Measurements from ENCODE around the gene GDPD4. TPM values are rescaled to one million over a fixed set of nuclear protein-coding genes. Genes with fewer than 3 reads are reported as not detected.

Gene GDPD4
- total and polyA plus RNA-seq, 2 of the 4 experiments (the other 2 are of a cell fraction): not detected

DNA sequence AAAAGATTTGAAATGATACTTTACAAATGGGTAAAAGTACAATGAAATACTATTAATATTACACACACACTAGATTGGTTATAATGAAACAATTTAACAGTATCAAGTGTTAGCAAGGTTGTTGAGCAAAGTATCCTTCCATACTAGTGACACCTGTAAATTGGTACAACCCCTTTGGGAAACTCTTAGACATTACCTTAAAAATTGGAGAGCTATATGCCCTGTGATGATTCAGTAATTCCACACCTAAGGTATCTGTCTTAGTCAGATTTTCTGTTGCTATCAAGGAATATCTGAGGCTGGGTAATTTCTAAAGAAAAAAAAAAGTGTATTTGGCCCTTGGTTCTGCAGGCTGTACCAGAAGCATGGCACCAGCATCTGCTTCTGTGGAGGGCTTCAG is 7.4 kb upstream of the GDPD4 start:
- no peaks in the 10 kb centered on the region for H4K20me1 ChIP-seq (ENCODE audit: insufficient read depth, low read length)
- H2AK9ac ChIP-seq (replicated peaks; ENCODE audit: low read depth, low read length, poor library complexity): no peak overlapping the region
- dilution Hi-C loops (cut with HindIII; ENCODE audit: low sequenced_read_pairs, unreplicated experiment): no loop called here
- H4K5ac ChIP-seq (ENCODE audit: low read depth, low read length): no peak overlapping the region
- no peak for ATAC-seq (ENCODE audit: low read depth)
- no peak overlapping the region for H3K4me3 ChIP-seq (ENCODE audit: insufficient read depth, low read depth, low read length)
- H3K27me3 ChIP-seq (ENCODE audit: control insufficient read depth, insufficient read depth, low read length): no peaks in the 10 kb centered on the region
- no peak overlapping the region for H4K8ac ChIP-seq (ENCODE audit: low read depth in 2 of 2, low read length in 2 of 2)
- H3K23ac ChIP-seq (ENCODE audit: low read depth, low read length): no peak overlapping the region
- no peak overlapping the region for H3K4ac ChIP-seq (ENCODE audit: low read depth, low read length)
- H3K9me1 ChIP-seq (ENCODE audit: insufficient read depth, low read length): no peaks in the 10 kb centered on the region
- H3K14ac ChIP-seq (replicated peaks; ENCODE audit: low read depth, low read length): no peak overlapping the region
- no peak overlapping the region for H3K27ac ChIP-seq (ENCODE audit: insufficient read depth, low read length)
- ChIA-PET CTCF (no interaction called here), POLR2A (ENCODE audit: unreplicated experiment) (no interaction called here)
- no peak overlapping the region for H2AFZ ChIP-seq (replicated peaks; ENCODE audit: low read length, poor library complexity)
- no peak overlapping the region for H3K18ac ChIP-seq (ENCODE audit: low read depth, low read length)
- no peak overlapping the region for H3K4me2 ChIP-seq (ENCODE audit: low read depth, low read length)
- H3K36me3 ChIP-seq (ENCODE audit: control insufficient read depth, insufficient read depth, low read length): no peaks in the 10 kb centered on the region
- no peak overlapping the region for H2AK5ac ChIP-seq (ENCODE audit: low read depth, low read length)
- H3K4me1 ChIP-seq (ENCODE audit: control insufficient read depth, insufficient read depth, low read length): peaks cover 3% of the 10 kb centered on the region; the same call in 1 of the 2 replicates
- no peak for DNase-seq
- intact Hi-C loops (cut with micrococcal nuclease): no loop called here
- no peaks in the 10 kb centered on the region for H3K79me1 ChIP-seq (ENCODE audit: low read depth in 1 of 2, low read length in 2 of 2)
- H2BK15ac ChIP-seq (ENCODE audit: low read depth, low read length): no peak overlapping the region
- H3K9ac ChIP-seq (ENCODE audit: low read depth, low read length): no peak overlapping the region
- no peak overlapping the region for H4K91ac ChIP-seq (ENCODE audit: insufficient read depth, low read depth, low read length)
- no peak overlapping the region for H2BK20ac ChIP-seq (ENCODE audit: low read depth, low read length)
- in situ Hi-C loops (cut with MboI; ENCODE audit: low sequenced_read_pairs): no loop called here
- no peak overlapping the region for H3K56ac ChIP-seq (ENCODE audit: extremely low read depth, insufficient read depth, low read length)
- TF ChIP-seq RCOR1 (IDR thresholded peaks at IDR 0.05; ENCODE audit: insufficient replicate concordance, low read length) (no peak), CEBPB (IDR thresholded peaks at IDR 0.05; ENCODE audit: low read depth, low read length) (no peak)
- TF ChIP-seq, protein P1, sequence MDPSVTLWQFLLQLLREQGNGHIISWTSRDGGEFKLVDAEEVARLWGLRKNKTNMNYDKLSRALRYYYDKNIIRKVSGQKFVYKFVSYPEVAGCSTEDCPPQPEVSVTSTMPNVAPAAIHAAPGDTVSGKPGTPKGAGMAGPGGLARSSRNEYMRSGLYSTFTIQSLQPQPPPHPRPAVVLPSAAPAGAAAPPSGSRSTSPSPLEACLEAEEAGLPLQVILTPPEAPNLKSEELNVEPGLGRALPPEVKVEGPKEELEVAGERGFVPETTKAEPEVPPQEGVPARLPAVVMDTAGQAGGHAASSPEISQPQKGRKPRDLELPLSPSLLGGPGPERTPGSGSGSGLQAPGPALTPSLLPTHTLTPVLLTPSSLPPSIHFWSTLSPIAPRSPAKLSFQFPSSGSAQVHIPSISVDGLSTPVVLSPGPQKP (IDR thresholded peaks at IDR 0.05; ENCODE audit: borderline replicate concordance, low read depth, low read length): no peak
- no peaks in the 10 kb centered on the region for H3K9me3 ChIP-seq (ENCODE audit: control insufficient read depth, insufficient read depth, low read length)
- BruUV-seq (replicated peaks): no TSS peak
- no peak overlapping the region for H2BK5ac ChIP-seq (ENCODE audit: low read depth, low read length, poor library complexity, severe bottlenecking)
- no peak overlapping the region for H2BK120ac ChIP-seq (ENCODE audit: low read depth, low read length)
